Measurements from ENCODE around the gene SRRM2. TPM values are rescaled to one million over a fixed set of nuclear protein-coding genes. Genes with fewer than 3 reads are reported as not detected.

Gene SRRM2
- total RNA-seq, 1 experiment from 2014 or later = 617 TPM

DNA sequence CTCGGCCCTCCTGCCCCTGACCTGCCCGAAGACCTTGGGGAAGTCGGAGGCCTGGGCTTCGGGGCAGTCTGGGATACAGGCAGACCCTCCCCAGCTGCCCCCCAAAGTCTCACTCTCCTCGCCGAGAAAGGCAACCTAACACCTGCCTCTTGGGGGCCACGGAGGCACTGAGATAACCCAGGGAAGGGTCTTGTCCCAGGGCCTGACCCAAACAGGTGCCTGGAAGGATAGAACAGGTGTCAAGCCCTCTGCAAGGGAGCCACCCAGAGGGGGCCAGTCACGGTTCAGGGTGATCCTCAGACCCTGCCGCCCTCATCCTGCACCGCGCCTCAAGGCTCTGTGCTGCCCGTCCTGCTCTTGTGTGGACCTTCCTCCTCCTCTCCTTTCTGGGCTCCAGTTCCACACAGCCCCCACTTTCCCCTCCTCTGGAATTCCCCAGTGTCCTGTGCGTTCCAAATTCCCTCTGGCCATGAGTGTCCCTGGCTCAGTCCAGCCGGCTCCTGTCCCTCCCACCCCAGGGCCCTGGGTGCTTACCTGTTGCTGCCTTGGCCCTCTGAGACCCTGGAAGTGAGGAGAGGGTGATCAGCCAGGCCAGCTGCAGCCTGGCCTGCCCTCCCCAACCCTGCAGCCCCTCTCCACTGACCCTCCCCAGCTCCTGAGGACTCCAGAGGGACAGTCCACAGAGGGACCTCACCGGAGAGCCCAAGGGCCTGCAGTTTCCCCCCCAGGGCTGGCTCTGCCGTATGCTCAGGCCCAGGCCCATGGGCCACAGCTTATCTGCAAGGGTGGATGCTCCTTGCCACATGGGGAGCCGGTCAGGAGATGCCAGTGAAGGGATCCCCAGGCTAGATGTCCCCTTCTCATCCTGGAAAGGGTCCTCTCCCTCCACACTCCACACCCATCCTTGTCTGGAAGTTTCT lies 36.2 kb upstream of the SRRM2 start:
- intact Hi-C loops (cut with micrococcal nuclease; ENCODE audit: unreplicated experiment) = no loop called here
- H3K36me3 ChIP-seq (ENCODE audit: control insufficient read depth, insufficient read depth, low read length) = no peaks in the 10 kb centered on the region
- ATAC-seq (no peak), DNase-seq (ENCODE audit: low read depth, low spot score) (no peak)
- no peaks in the 10 kb centered on the region for H3K27me3 ChIP-seq (ENCODE audit: control insufficient read depth, insufficient read depth, low read length)
- BruUV-seq (replicated peaks) = no TSS peak
- in situ Hi-C loops (cut with HindIII; ENCODE audit: low pct_unique_long_range_greater_than_20kb, low sequenced_read_pairs) = no loop called here
- H3K4me1 ChIP-seq (ENCODE audit: control insufficient read depth, insufficient read depth, low read length) = peaks cover 19% of the 10 kb centered on the region
- no peak overlapping the region for H3K27ac ChIP-seq (ENCODE audit: low read length)
- no peak overlapping the region for H3K4me3 ChIP-seq (ENCODE audit: low read depth in 2 of 2, low read length in 2 of 2)
- no peaks in the 10 kb centered on the region for H3K9me3 ChIP-seq (ENCODE audit: control insufficient read depth, insufficient read depth, low read depth, low read length)
- ChIA-PET CTCF (no interaction called here), POLR2A (interaction anchor here (0.6 kb wide), 2 partner anchors 104 to 159 kb away, joined by 3 to 7 read pairs; no protein-coding TSS in a partner anchor)
- no peak for TF ChIP-seq SIN3A (IDR thresholded peaks at IDR 0.05; ENCODE audit: borderline replicate concordance, insufficient read depth, low read depth, low read length)

DNA sequence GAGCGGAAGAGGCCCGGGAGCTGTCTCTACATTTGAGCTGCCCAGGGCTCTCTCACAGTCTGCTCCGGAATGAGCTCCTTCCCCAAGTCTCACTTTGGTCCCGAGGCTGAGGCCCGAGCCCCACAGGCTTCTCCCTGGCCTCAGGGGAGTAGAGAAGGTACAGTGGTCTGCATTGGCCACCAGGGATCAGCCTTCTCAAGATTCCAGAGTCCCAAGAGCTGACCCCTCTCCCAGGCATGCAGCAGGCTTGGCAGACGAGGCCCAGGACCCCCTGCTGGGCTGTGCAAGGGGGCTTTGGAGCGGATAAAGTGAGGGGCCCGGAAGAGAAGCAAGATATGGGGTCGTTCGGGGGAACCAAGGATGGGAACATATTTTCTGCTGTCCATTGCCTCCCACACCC lies 35.5 kb upstream of the SRRM2 start:
- Histone ChIP-seq H3K27ac (ENCODE audit: low read length) (no peak overlapping the region), H3K27me3 (ENCODE audit: control insufficient read depth, insufficient read depth, low read length) (no peaks in the 10 kb centered on the region), H3K36me3 (ENCODE audit: control insufficient read depth, insufficient read depth, low read length) (no peaks in the 10 kb centered on the region), H3K4me3 (ENCODE audit: low read depth in 2 of 2, low read length in 2 of 2) (no peak overlapping the region), H3K4me1 (ENCODE audit: control insufficient read depth, insufficient read depth, low read length) (peaks cover 21% of the 10 kb centered on the region), H3K9me3 (ENCODE audit: control insufficient read depth, insufficient read depth, low read depth, low read length) (no peaks in the 10 kb centered on the region)
- ATAC-seq = no peak
- POLR2A ChIA-PET = interaction anchor here (0.6 kb wide), 2 partner anchors 103 to 158 kb away, joined by 3 to 7 read pairs; no protein-coding TSS in a partner anchor
- BruUV-seq (replicated peaks) = no TSS peak
- intact Hi-C loops (cut with micrococcal nuclease; ENCODE audit: unreplicated experiment) = no loop called here
- no peak for DNase-seq (ENCODE audit: low read depth, low spot score)
- CTCF ChIA-PET = no interaction called here
- TF ChIP-seq, protein P1, sequence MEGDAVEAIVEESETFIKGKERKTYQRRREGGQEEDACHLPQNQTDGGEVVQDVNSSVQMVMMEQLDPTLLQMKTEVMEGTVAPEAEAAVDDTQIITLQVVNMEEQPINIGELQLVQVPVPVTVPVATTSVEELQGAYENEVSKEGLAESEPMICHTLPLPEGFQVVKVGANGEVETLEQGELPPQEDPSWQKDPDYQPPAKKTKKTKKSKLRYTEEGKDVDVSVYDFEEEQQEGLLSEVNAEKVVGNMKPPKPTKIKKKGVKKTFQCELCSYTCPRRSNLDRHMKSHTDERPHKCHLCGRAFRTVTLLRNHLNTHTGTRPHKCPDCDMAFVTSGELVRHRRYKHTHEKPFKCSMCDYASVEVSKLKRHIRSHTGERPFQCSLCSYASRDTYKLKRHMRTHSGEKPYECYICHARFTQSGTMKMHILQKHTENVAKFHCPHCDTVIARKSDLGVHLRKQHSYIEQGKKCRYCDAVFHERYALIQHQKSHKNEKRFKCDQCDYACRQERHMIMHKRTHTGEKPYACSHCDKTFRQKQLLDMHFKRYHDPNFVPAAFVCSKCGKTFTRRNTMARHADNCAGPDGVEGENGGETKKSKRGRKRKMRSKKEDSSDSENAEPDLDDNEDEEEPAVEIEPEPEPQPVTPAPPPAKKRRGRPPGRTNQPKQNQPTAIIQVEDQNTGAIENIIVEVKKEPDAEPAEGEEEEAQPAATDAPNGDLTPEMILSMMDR (IDR thresholded peaks at IDR 0.05) = no peak
- TF ChIP-seq SIN3A (IDR thresholded peaks at IDR 0.05; ENCODE audit: borderline replicate concordance, insufficient read depth, low read depth, low read length) = no peak
- TF ChIP-seq, protein P2, sequence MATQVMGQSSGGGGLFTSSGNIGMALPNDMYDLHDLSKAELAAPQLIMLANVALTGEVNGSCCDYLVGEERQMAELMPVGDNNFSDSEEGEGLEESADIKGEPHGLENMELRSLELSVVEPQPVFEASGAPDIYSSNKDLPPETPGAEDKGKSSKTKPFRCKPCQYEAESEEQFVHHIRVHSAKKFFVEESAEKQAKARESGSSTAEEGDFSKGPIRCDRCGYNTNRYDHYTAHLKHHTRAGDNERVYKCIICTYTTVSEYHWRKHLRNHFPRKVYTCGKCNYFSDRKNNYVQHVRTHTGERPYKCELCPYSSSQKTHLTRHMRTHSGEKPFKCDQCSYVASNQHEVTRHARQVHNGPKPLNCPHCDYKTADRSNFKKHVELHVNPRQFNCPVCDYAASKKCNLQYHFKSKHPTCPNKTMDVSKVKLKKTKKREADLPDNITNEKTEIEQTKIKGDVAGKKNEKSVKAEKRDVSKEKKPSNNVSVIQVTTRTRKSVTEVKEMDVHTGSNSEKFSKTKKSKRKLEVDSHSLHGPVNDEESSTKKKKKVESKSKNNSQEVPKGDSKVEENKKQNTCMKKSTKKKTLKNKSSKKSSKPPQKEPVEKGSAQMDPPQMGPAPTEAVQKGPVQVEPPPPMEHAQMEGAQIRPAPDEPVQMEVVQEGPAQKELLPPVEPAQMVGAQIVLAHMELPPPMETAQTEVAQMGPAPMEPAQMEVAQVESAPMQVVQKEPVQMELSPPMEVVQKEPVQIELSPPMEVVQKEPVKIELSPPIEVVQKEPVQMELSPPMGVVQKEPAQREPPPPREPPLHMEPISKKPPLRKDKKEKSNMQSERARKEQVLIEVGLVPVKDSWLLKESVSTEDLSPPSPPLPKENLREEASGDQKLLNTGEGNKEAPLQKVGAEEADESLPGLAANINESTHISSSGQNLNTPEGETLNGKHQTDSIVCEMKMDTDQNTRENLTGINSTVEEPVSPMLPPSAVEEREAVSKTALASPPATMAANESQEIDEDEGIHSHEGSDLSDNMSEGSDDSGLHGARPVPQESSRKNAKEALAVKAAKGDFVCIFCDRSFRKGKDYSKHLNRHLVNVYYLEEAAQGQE (IDR thresholded peaks at IDR 0.05; ENCODE audit: insufficient read depth in 1 of 2, low read depth in 2 of 2, low read length in 1 of 2) = no peak
- TF ChIP-seq POLR2AphosphoS5 (IDR thresholded peaks at IDR 0.05; ENCODE audit: low read depth, low read length) = no peak
- no peak for TF ChIP-seq TCF7L2 (IDR thresholded peaks at IDR 0.05; ENCODE audit: low read depth, low read length)
- in situ Hi-C loops (cut with HindIII; ENCODE audit: low pct_unique_long_range_greater_than_20kb, low sequenced_read_pairs) = no loop called here

All from Panc1 (cell line).